Epithelial cell of esophagus (primary cell): ENCODE results near the gene SLC22A1.
"Not testable (repeated sequence)": the region's sequence is repeated elsewhere in the genome, so short reads cannot be mapped to it uniquely, and the experiment has no call there.

Experiments used
- DNase-seq: peaks from one replicate; pipeline ENCODE4 v3.0.0; 2010; ENCODE audit warnings: low read depth
- H3K4me3 ChIP-seq: 2 replicates; pipeline ENCODE4 v1.5.1; 2011; ENCODE audit warnings: mild to moderate bottlenecking, low read length, control low read depth
- CTCF ChIP-seq: IDR thresholded peaks from 2 replicates; pipeline ENCODE4 v1.5.1; 2011; ENCODE audit warnings: low read depth, mild to moderate bottlenecking, low read length, control low read depth, inconsistent platforms; ENCODE audit not compliant: insufficient read depth; ENCODE audit errors: missing control alignments

The SLC22A1 gene

GRCh38 chr6:160112628-160113299 is 8.9 kb upstream of the SLC22A1 start:
- no peak for TF ChIP-seq CTCF
- no peak overlapping the region for H3K4me3 ChIP-seq
- DNase-seq = peak; percentile 40

- DNase-seq, H3K4me3 ChIP-seq: not testable (repeated sequence)
These were observed 7.1 kb upstream of the SLC22A1 start for GRCh38 chr6:160114536-160114935.

- no peak for DNase-seq
- H3K4me3 ChIP-seq = no peak overlapping the region
- TF ChIP-seq CTCF = no peak
These were observed 6.2 kb upstream of the SLC22A1 start for GRCh38 chr6:160115421-160115820.

DNA sequence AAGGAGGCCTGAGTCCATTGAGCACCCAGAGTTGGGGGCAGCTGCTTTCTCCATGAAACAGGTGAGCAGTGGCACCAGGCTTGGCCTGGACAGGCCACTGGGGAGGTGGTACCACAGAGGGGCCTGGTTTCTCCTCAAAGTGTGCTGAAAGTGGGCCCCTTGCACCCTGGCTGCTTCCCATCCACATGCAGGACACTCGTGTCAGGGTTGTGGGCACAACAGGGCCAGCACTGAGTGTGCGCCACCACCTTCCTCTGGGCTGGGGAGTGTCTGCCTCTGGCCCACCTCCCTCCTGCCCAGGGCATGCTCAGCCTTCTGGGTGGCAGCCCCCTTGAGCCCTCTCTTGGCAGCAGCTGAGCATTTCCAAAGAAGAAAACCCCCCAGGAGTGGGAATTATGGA is 5.2 kb upstream of the SLC22A1 start:
- no peak for TF ChIP-seq CTCF
- no peak for DNase-seq
- H3K4me3 ChIP-seq = no peak overlapping the region

DNA sequence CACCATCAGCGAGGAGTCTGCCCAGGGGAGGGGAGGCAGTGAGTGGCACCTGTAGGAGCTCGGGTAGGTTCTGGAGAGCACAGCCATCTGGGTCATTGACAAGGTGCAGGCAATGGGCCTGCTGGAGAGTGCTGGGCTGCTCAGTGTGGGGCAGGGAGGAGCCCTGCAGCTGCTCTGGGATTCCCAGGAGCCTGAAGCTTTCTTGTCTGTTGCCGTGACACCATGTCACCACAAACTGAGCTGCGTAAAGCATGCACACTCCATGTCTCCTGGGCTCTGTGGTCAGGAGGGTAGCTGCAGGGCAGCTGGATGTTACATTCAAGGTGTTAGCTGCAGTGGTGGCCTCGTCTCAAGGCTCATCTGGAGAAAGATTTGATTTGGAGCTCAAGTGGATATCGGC is 4.5 kb upstream of the SLC22A1 start:
- no peak for DNase-seq
- no peak for TF ChIP-seq CTCF
- no peak overlapping the region for H3K4me3 ChIP-seq

DNA sequence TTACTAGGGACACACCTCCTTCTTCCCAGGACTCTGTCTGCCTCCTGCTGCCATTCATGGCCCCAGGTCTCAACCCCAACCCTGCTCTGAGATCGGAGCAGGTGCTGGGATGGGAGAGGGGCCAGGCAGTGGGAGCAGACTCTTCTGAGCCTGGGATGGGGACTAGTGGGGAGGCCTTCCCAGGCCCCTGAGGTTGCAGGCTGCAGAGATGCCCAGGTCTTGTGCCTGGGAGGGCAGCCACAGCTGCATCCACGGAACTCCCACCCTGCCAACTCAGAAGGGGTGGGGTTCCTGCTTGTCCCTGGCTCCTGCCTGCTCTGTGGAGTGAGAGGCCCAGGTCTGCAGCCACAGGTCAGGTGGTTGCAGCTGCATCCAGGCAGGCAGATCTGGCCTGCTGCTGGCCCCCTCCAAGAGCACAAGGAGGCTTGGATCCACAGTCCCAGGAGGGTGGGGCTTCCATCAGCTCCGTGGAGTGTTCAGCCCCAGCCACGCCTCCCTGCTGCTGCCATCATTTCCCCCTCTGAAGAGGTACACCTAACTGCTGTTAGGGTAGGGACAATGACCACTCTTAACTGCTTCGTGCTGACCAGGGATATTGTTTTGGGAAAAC is 2.9 kb upstream of the SLC22A1 start:
- no peak for DNase-seq
- H3K4me3 ChIP-seq = no peak overlapping the region
- TF ChIP-seq CTCF = no peak

DNA sequence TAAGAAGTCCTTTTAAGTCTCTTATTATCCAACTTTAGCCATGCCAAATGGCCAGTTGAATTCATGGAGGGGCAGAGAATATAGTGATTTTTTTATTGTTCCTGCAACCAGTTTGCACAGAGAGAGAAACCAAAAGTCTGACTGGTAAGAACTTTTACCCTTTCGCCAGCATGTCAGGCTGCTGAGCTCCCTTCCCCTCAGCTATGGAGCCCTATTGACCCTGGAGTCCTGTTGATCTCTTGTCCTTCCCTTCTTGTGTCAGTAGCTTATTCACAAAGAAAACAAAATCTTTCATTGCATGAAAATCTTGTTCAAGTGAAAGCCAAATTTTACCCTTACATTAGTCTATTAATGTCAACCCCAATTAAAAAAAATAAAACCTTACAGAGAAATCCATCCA is 1.5 kb upstream of the SLC22A1 start:
- DNase-seq = no peak
- no peak overlapping the region for H3K4me3 ChIP-seq

More for the DNA sequence above, 1.5 kb upstream of the SLC22A1 start:
- TF ChIP-seq CTCF = no peak
